Ectodermal cell (in vitro differentiated cells): Measurements from ENCODE around the gene LITAF.
"Not testable (repeated sequence)": the region's sequence is repeated elsewhere in the genome, so short reads cannot be mapped to it uniquely, and the experiment has no call there.

Experiments
- H3K27ac ChIP-seq: 2 replicates; pipeline ENCODE4 v1.7.0; 2013; ENCODE audit warnings: mild to moderate bottlenecking, low read depth, low read length; ENCODE audit not compliant: insufficient read depth, poor library complexity, severe bottlenecking
- H3K27me3 ChIP-seq: 2 replicates; pipeline ENCODE4 v1.7.0; 2013; ENCODE audit warnings: mild to moderate bottlenecking, low read length; ENCODE audit not compliant: insufficient read depth, control insufficient read depth, poor library complexity, severe bottlenecking
- H3K36me3 ChIP-seq: one replicate; pipeline ENCODE4 v1.7.0; 2013; ENCODE audit warnings: low read length; ENCODE audit not compliant: control insufficient read depth, insufficient read depth
- H3K4me1 ChIP-seq: one replicate; pipeline ENCODE4 v1.7.0; 2013; ENCODE audit warnings: low read length; ENCODE audit not compliant: control insufficient read depth, insufficient read depth
- H3K4me3 ChIP-seq: 2 replicates; pipeline ENCODE4 v1.7.0; 2013; ENCODE audit warnings: low read depth, low read length, control low read depth; ENCODE audit not compliant: insufficient read depth
- H3K9me3 ChIP-seq: 2 replicates; pipeline ENCODE4 v1.7.0; 2013; ENCODE audit warnings: mild to moderate bottlenecking, low read length, moderate library complexity; ENCODE audit not compliant: control insufficient read depth
- WGBS, 2 experiments: methylation state at CpG; one replicate each; pipeline ENCODE4 v1.1.7; 2013; ENCODE audit warnings: missing lambda C conversion rate in 2 of 2; 5-methylcytosine and 5-hydroxymethylcytosine counted together

The LITAF gene

GRCh38 chr16:11521055-11521454 is 65.7 kb downstream of the LITAF start:
- H3K9me3 ChIP-seq: no peaks in the 10 kb centered on the region
- peaks cover 12% of the 10 kb centered on the region for H3K4me1 ChIP-seq
- no peaks in the 10 kb centered on the region for H3K36me3 ChIP-seq
- H3K4me3 ChIP-seq: no peak overlapping the region
- WGBS, 2 experiments: 96 to 100% methylated on average over 1 of the region's 1 CpG
- no peak overlapping the region for H3K27ac ChIP-seq
- no peaks in the 10 kb centered on the region for H3K27me3 ChIP-seq

GRCh38 chr16:11520442-11520841 is 66.3 kb downstream of the LITAF start:
- Histone ChIP-seq H3K27me3 (no peaks in the 10 kb centered on the region), H3K9me3 (no peaks in the 10 kb centered on the region), H3K4me1 (peaks cover 12% of the 10 kb centered on the region), H3K4me3 (no peak overlapping the region), H3K36me3 (no peaks in the 10 kb centered on the region), H3K27ac (no peak overlapping the region)
- WGBS, 2 experiments: 86 to 94% methylated on average over 8 to 10 of the region's 10 CpGs

- peak overlapping the region; percentile 29 for H3K27ac ChIP-seq
Measured at GRCh38 chr16:11517961-11518360, 68.8 kb downstream of the LITAF start.

DNA sequence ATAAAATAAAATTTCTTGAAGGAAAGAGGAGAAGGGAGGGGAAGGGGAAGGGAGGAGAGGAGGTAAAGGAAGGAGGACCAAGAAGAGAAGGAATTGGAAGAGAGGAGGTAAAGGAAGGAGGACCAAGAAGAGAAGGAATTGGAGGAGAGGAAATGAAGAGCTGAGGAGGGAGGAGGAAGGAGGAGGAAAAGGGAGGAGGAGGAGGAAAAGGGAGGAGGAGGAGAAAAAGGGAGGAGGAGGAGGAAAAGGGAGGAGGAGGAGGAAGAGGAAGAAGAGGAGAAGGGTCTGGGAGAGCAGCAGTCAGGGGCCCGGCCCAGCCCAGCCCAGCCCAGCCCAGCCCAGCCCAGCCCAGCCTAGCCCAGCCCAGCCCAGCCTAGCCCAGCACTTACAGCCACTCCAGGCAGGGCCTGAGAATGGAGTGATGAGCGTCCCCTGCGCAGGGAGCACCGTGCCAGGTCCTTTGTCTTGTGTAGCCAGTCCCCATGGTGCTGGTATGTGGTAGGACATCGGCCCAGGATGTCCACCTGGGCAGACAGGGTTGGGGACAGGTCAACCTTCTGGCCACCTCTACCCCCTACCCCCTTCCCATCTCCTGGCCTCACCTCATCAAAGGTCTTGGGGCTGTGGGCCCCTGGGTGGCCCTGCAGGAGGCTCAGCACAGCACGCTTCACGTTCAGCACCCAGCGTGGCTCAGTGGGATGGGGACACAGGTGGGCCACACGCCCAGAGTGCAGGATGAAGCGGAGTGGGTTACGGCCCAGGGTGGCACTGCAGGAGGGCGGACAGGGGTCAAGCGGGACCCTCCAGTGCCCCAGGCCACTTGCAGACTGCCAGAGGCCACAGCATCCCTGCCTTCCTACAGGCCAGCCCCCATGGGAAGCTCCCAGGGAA is 70.9 kb downstream of the LITAF start:
- H3K27ac ChIP-seq: no peak overlapping the region
- no peaks in the 10 kb centered on the region for H3K27me3 ChIP-seq
- H3K4me3 ChIP-seq: no peak overlapping the region
- H3K4me1 ChIP-seq: peaks cover 18% of the 10 kb centered on the region
- 82 to 87% methylated on average over 13 of the region's 13 CpGs for WGBS, 2 experiments
- no peaks in the 10 kb centered on the region for H3K36me3 ChIP-seq
- H3K9me3 ChIP-seq: no peaks in the 10 kb centered on the region

More at GRCh38 chr16:11517961-11518360, 68.8 kb downstream of the LITAF start:
- Histone ChIP-seq H3K9me3 (no peaks in the 10 kb centered on the region), H3K4me1 (peaks cover 18% of the 10 kb centered on the region), H3K27me3 (no peaks in the 10 kb centered on the region), H3K36me3 (no peaks in the 10 kb centered on the region), H3K4me3 (no peak overlapping the region)
- WGBS, 2 experiments: 51 to 55% methylated on average over 5 of the region's 5 CpGs

- WGBS, 2 experiments: 88 to 90% methylated on average over 14 of the region's 14 CpGs
- Histone ChIP-seq H3K27me3 (no peaks in the 10 kb centered on the region), H3K4me3 (no peak overlapping the region), H3K4me1 (peaks cover 18% of the 10 kb centered on the region), H3K36me3 (no peaks in the 10 kb centered on the region), H3K9me3 (no peaks in the 10 kb centered on the region), H3K27ac (no peak overlapping the region)
Measured at GRCh38 chr16:11514283-11514682, 72.4 kb downstream of the LITAF start.

- H3K27ac ChIP-seq, H3K36me3 ChIP-seq, H3K4me3 ChIP-seq, H3K27me3 ChIP-seq, H3K9me3 ChIP-seq: not testable (repeated sequence)
- 92 to 95% methylated on average over 12 of the region's 13 CpGs for WGBS, 2 experiments
- peaks cover 18% of the 10 kb centered on the region for H3K4me1 ChIP-seq
Measured at GRCh38 chr16:11513366-11513765, 73.4 kb downstream of the LITAF start.

DNA sequence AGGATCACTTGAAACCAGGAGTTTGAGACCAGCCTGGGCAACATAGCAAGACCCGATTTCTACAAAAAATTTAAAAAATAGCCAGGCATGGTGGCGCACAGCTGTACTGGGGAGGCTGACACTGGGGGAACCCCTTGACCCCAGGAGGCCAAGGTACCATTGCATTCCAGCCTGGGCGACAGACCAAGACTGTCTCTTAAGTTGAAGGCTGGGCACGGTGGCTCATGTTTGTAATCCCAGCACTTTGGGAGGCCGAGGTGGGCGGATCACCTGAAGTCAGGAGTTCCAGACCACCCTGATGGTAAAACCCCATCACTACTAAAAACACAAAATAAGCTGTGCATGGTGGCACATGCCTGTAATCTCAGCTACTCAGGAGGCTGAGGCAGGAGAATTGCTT is 74.9 kb downstream of the LITAF start:
- WGBS, 2 experiments: 83 to 87% methylated on average over 6 of the region's 6 CpGs
- H3K9me3 ChIP-seq: no peaks in the 10 kb centered on the region

GRCh38 chr16:11511328-11511727 is 75.4 kb downstream of the LITAF start:
- H3K27me3 ChIP-seq: no peaks in the 10 kb centered on the region
- H3K9me3 ChIP-seq: no peaks in the 10 kb centered on the region
- H3K4me3 ChIP-seq: no peak overlapping the region
- H3K27ac ChIP-seq: no peak overlapping the region
- WGBS, 2 experiments: 92 to 93% methylated on average over 2 of the region's 2 CpGs
- no peaks in the 10 kb centered on the region for H3K36me3 ChIP-seq
- peaks cover 14% of the 10 kb centered on the region for H3K4me1 ChIP-seq

More for the DNA sequence above, 74.9 kb downstream of the LITAF start:
- peaks cover 9% of the 10 kb centered on the region for H3K4me1 ChIP-seq
- no peaks in the 10 kb centered on the region for H3K27me3 ChIP-seq
- H3K27ac ChIP-seq: no peak overlapping the region
- no peaks in the 10 kb centered on the region for H3K36me3 ChIP-seq
- H3K4me3 ChIP-seq: no peak overlapping the region

- Histone ChIP-seq H3K36me3 (no peaks in the 10 kb centered on the region), H3K9me3 (no peaks in the 10 kb centered on the region), H3K4me1 (peaks cover 15% of the 10 kb centered on the region), H3K27ac (no peak overlapping the region), H3K27me3 (no peaks in the 10 kb centered on the region), H3K4me3 (no peak overlapping the region)
- 85 to 87% methylated on average over 12 of the region's 12 CpGs for WGBS, 2 experiments
Measured at GRCh38 chr16:11510178-11510973, 76.3 kb downstream of the LITAF start.

GRCh38 chr16:11507991-11508390 is 78.7 kb downstream of the LITAF start:
- H3K27ac ChIP-seq: no peak overlapping the region

More at GRCh38 chr16:11507991-11508390, 78.7 kb downstream of the LITAF start:
- Histone ChIP-seq H3K9me3 (no peaks in the 10 kb centered on the region), H3K36me3 (no peaks in the 10 kb centered on the region), H3K4me1 (peaks cover 8% of the 10 kb centered on the region), H3K27me3 (no peaks in the 10 kb centered on the region), H3K4me3 (no peak overlapping the region)
- WGBS, 2 experiments: 92 to 93% methylated on average over 3 of the region's 3 CpGs
